Medulla oblongata (tissue), 1 donor: ENCODE data around the gene PAM16.

Experiments
- DNase-seq: peaks from one replicate; pipeline ENCODE4 v3.0.0-alpha.2; 2015; ENCODE audit errors: extremely low spot score

PAM16 gene

GRCh38 chr16:4298761-4299522, 52.2 kb downstream of the PAM16 start:
- DNase-seq, result no peak

GRCh38 chr16:4297480-4297879, 53.6 kb downstream of the PAM16 start:
- DNase-seq, result no peak

- no peak for DNase-seq
Observed at GRCh38 chr16:4295581-4295980, 55.5 kb downstream of the PAM16 start.

- peak; percentile 32 for DNase-seq
Observed at GRCh38 chr16:4293822-4294457, 57.2 kb downstream of the PAM16 start.

- no peak for DNase-seq
Observed at GRCh38 chr16:4293181-4293716, 57.9 kb downstream of the PAM16 start.

GRCh38 chr16:4291699-4292098, 59.4 kb downstream of the PAM16 start:
- no peak for DNase-seq
